ENCODE results near the gene LTF. TPM values are rescaled to one million over a fixed set of nuclear protein-coding genes. Genes with fewer than 3 reads are reported as not detected.
"Not testable (repeated sequence)": the region's sequence is repeated elsewhere in the genome, so short reads cannot be mapped to it uniquely, and the experiment has no call there.

Gene LTF
- total and polyA plus RNA-seq, 5 donors: 0.71 to 5.5 (median 2.1) TPM

DNA sequence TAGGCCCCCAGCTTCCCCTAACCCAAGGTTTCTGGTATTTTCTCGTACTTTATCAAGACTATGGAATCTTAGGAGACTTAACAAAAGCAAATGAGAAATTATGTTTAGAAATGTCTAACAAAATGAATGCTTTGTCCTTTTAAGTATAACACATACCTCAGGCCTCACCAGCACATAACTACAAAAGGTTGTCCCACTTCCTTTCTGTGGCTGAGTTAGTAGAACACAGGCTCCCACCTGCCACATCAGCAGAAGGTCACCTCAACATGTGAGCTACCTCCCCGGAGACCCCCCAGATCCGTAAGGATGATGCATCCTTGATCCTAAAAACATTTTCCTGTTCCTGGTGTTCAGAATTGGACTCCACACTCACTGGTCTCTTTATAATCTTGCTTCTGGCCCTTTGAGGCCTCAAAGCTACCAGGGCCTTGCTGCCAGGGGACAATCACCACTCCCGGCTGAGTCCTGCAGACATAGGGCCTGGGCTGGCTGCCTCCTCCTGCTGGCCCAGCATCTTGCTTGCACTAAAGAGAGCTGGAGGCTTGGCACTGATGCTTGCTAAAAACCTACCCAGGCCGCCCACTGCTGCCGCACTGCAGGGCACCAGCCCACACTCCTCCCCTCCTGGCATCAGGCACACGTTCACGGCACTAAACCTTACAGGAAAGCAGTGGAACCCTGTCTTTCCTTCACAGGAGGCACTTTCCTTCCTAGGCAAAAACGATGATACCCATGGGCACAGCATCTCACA, 54.8 kb downstream of the LTF start:
- H3K4me3 ChIP-seq (ENCODE audit: low read length): no peak overlapping the region
- H3K4me1 ChIP-seq (ENCODE audit: control insufficient read depth, insufficient read depth, low read length): peaks cover 17% of the 10 kb centered on the region
- H3K9me3 ChIP-seq (ENCODE audit: control insufficient read depth, low read length): no peaks in the 10 kb centered on the region
- intact Hi-C loops (cut with DNase I): no loop called here
- DNase-seq: no peak
- no peak overlapping the region for H3K27ac ChIP-seq (ENCODE audit: low read length)
- no peaks in the 10 kb centered on the region for H3K27me3 ChIP-seq (ENCODE audit: control insufficient read depth, insufficient read depth)
- no peak for ATAC-seq
- 82% methylated on average over 9 of the region's 9 CpGs for WGBS

DNA sequence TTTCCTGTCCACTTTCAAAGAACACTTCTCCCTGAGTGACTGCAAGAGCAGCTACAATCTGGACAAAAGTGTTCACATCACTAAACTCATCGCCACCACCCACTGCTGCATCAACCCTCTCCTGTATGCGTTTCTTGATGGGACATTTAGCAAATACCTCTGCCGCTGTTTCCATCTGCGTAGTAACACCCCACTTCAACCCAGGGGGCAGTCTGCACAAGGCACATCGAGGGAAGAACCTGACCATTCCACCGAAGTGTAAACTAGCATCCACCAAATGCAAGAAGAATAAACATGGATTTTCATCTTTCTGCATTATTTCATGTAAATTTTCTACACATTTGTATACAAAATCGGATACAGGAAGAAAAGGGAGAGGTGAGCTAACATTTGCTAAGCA, 55.9 kb downstream of the LTF start:
- Histone ChIP-seq H3K9me3 (ENCODE audit: control insufficient read depth, low read length) (no peaks in the 10 kb centered on the region), H3K4me3 (ENCODE audit: low read length) (no peak overlapping the region), H3K27me3 (ENCODE audit: control insufficient read depth, insufficient read depth) (no peaks in the 10 kb centered on the region), H3K27ac (ENCODE audit: low read length) (no peak overlapping the region), H3K4me1 (ENCODE audit: control insufficient read depth, insufficient read depth, low read length) (peaks cover 15% of the 10 kb centered on the region)
- 87% methylated on average over 7 of the region's 7 CpGs for WGBS
- no peak for ATAC-seq
- DNase-seq: no peak
- intact Hi-C loops (cut with DNase I): no loop called here

DNA sequence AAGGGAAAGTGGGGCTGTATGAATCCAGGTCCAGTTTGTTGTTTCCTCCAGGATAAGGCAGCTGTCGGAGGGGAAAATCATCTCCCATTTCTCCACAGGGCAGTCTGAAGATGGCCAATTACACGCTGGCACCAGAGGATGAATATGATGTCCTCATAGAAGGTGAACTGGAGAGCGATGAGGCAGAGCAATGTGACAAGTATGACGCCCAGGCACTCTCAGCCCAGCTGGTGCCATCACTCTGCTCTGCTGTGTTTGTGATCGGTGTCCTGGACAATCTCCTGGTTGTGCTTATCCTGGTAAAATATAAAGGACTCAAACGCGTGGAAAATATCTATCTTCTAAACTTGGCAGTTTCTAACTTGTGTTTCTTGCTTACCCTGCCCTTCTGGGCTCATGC, 56.7 kb downstream of the LTF start:
- intact Hi-C loops (cut with DNase I): no loop called here
- DNase-seq: peak in 1 of 3 donors; percentile 63
- 41% methylated on average over 7 of the region's 7 CpGs for WGBS
- H3K9me3 ChIP-seq (ENCODE audit: control insufficient read depth, low read length): no peaks in the 10 kb centered on the region
- peak overlapping the region; percentile 55 for H3K27ac ChIP-seq (ENCODE audit: low read length)
- peaks cover 15% of the 10 kb centered on the region for H3K4me1 ChIP-seq (ENCODE audit: control insufficient read depth, insufficient read depth, low read length)
- peak overlapping the region; percentile 42 for H3K4me3 ChIP-seq (ENCODE audit: low read length)
- H3K27me3 ChIP-seq (ENCODE audit: control insufficient read depth, insufficient read depth): no peaks in the 10 kb centered on the region
- ATAC-seq: peak; percentile 41 to 69

DNA sequence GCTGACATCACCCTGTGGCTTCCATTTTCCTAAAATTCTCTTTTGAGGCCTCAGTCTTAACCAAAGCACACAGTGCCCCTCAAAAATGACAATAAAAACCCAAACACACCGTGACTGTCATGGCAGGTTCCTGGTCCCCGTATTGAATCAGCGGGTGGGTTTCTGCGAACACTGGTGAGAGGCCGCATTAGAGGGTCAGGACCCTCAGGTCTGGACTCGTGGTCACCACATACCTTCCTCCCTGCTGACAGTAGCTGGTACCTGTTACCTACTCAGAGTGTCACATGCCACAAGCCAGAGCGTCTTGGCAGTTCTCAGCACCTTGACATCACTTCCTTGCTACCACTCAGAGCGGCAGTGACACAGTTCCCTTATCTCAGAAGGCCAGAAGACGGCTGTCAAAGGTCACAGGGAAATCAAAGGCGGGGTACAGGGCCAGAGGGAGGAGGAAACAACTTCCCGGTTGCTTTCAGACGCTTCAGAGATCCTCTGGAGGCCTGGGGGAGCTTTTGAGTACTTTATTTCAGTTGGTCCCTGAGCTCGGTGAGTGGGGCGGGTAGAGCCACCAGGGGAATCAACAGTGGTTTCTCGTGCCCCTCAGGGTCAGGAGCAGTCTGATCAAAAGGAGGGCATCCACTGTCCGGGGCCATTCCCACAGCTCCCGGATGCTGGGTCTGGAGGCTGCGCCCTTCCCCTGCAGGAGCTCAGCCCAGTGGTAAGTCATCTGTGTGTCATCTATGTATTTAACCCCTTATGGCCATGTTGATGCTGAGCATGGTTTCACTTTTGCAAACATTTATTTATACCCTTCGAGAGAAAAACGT, 57.7 kb downstream of the LTF start, which contains the start of the genes CCR5AS and CCRL2:
Gene CCR5AS, minus strand, starts transcription at position 279 of the 824 bp plus-strand sequence.
Gene CCRL2, plus strand, starts transcription at position 472 of the 824 bp plus-strand sequence. CDS start 821 bp downstream, outside the sequence.
- Histone ChIP-seq H3K4me3 (ENCODE audit: low read length) (peak within 1 kb of the TSS; percentile 42), H3K9me3 (ENCODE audit: control insufficient read depth, low read length) (no peaks in the 10 kb centered on the region), H3K4me1 (ENCODE audit: control insufficient read depth, insufficient read depth, low read length) (peaks cover 11% of the 10 kb centered on the region), H3K27ac (ENCODE audit: low read length) (peak within 1 kb of the TSS; percentile 81), H3K27me3 (ENCODE audit: control insufficient read depth, insufficient read depth) (no peaks in the 10 kb centered on the region)
- ATAC-seq (peak; percentile 86 to 94), DNase-seq (peak; percentile 72 to 79 (median 75))
- 36% methylated on average over 20 of the region's 20 CpGs for WGBS
- intact Hi-C loops (cut with DNase I): no loop called here

DNA sequence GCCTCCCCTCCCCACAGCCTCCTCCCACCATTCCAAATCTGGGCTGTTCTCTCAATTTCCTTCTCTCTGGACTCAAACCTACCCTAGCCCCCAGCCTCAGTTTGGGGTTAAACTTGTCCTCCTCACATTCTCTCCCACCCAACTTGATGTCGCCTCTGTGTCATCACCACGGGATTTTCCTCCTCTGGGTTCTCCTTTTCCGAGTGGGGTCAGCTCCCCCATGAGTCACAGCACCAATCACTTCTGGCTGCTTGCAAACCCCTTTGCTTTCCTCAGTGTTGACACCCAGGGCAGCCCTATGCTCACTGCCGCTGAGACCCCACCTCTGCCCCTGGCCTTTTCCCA, 58.3 kb downstream of the LTF start:
- peak in 1 of 2 donors; percentile 34 for ATAC-seq
- peak overlapping the region; percentile 61 for H3K27ac ChIP-seq (ENCODE audit: low read length)
- peaks cover 11% of the 10 kb centered on the region for H3K4me1 ChIP-seq (ENCODE audit: control insufficient read depth, insufficient read depth, low read length)
- 53% methylated on average over 4 of the region's 4 CpGs for WGBS
- no peaks in the 10 kb centered on the region for H3K27me3 ChIP-seq (ENCODE audit: control insufficient read depth, insufficient read depth)
- DNase-seq: peak in 1 of 3 donors; percentile 30
- intact Hi-C loops (cut with DNase I): no loop called here
- no peak overlapping the region for H3K4me3 ChIP-seq (ENCODE audit: low read length)
- H3K9me3 ChIP-seq (ENCODE audit: control insufficient read depth, low read length): no peaks in the 10 kb centered on the region

DNA sequence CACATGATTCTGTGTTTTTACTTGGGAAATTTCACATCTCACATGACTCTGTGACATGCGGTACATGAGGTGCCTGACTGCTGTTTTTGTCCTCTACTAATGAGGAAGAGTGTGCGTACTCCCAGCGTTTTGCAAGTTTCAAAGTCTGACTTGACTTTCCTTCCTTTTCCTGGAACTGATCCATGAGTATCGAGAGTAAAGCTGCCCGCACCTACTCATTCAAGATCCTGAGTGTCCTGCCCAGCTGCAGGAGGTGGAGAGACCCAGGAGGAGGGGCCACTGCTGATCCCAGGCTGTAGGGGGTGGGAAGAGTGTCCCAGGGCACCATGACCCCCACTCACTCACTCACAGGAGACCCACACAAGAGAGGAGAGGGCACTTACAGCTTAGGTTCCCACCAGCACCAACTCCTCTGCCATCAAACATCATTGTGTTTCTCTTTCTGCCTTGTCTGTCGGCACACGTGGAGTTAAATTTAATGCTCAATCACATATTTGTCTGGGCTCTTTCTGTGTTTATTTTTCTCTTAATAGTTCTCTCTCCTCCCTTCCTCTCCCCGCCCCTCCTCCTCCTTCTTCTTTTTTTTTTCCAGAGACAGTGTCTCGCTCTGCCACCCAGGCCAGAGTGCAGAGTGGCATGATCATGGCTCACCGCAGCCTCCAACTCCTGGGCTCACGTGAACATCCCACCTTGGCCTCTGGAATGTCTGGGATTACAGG, 59.2 kb downstream of the LTF start:
- DNase-seq (peak in 1 of 3 donors; percentile 21), ATAC-seq (peak; percentile 25 to 42)
- H3K27ac ChIP-seq (ENCODE audit: low read length): peak overlapping the region; percentile 81
- H3K4me3 ChIP-seq (ENCODE audit: low read length): no peak overlapping the region
- intact Hi-C loops (cut with DNase I): no loop called here
- peaks cover 11% of the 10 kb centered on the region for H3K4me1 ChIP-seq (ENCODE audit: control insufficient read depth, insufficient read depth, low read length)
- no peaks in the 10 kb centered on the region for H3K27me3 ChIP-seq (ENCODE audit: control insufficient read depth, insufficient read depth)
- 40% methylated on average over 11 of the region's 11 CpGs for WGBS
- H3K9me3 ChIP-seq (ENCODE audit: control insufficient read depth, low read length): no peaks in the 10 kb centered on the region

DNA sequence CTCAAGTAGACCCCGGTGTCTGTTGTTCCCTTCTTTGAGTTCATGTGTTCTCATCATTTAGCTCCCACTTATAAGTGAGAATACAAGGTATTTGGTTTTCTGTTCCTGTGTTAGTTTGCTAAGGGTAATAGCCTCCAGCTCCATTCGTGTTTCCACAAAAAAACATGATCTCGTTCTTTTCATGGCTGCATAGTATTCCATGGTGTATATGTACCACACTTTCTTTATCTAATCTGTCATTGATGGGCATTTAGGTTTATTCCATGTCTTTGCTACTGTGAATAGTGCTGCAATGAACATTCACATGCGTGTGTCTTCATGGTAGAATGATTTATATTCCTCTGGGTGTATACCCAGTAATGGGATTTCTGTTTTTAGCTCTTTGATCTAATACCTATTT, 61.8 kb downstream of the LTF start:
- intact Hi-C loops (cut with DNase I); H3K4me3 ChIP-seq (ENCODE audit: low read length); H3K4me1 ChIP-seq (ENCODE audit: control insufficient read depth, insufficient read depth, low read length); H3K9me3 ChIP-seq (ENCODE audit: control insufficient read depth, low read length); H3K27ac ChIP-seq (ENCODE audit: low read length); H3K27me3 ChIP-seq (ENCODE audit: control insufficient read depth, insufficient read depth); DNase-seq; ATAC-seq: not testable (repeated sequence)
- WGBS: 96% methylated on average over 4 of the region's 4 CpGs

DNA sequence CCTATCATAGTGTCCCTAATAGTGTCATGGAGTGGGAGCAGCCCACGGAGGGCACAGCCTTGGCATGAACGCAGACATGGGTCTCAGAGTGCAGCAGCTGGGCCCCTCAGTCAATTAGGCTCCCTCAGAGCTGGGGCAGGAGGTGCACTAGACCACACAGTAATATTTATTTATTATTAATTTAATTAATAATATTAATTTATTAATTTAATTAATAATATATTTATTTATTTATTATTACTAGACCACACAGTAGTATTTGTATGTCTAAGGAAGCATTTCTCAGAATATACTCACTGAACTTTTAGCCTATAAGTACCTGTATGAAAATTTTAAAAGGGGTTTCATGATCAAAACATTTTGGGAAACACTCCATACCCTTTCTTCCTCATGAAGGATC, 63.1 kb downstream of the LTF start:
- H3K4me1 ChIP-seq (ENCODE audit: control insufficient read depth, insufficient read depth, low read length): peaks cover 7% of the 10 kb centered on the region
- 91% methylated on average over 2 of the region's 2 CpGs for WGBS
- no peak for DNase-seq
- ATAC-seq: no peak
- intact Hi-C loops (cut with DNase I): no loop called here
- H3K4me3 ChIP-seq (ENCODE audit: low read length): no peak overlapping the region
- no peak overlapping the region for H3K27ac ChIP-seq (ENCODE audit: low read length)
- H3K9me3 ChIP-seq (ENCODE audit: control insufficient read depth, low read length): no peaks in the 10 kb centered on the region
- no peaks in the 10 kb centered on the region for H3K27me3 ChIP-seq (ENCODE audit: control insufficient read depth, insufficient read depth)

DNA sequence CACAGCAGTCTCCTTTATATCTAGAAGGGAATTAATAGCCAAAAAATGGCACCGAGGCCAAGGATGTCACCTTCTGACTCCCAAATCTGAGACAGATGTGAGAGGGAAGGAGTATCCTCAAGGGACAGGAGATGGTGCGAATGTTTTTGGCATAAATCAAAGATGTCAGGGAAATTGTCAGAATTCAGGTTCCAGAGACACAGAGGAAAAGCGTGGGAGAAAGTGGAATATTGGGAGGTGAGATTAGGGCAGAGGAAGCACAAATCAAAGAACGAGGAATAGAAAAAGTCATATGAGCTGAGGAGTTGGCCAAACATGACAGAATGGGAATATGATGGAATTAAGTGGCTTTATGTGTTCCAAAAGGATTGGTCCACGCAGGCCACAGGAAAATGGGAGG, 63.9 kb downstream of the LTF start:
- intact Hi-C loops (cut with DNase I): no loop called here
- DNase-seq (no peak), ATAC-seq (no peak)
- WGBS: 61% methylated on average over 5 of the region's 5 CpGs
- Histone ChIP-seq H3K4me1 (ENCODE audit: control insufficient read depth, insufficient read depth, low read length) (peaks cover 4% of the 10 kb centered on the region), H3K27ac (ENCODE audit: low read length) (no peak overlapping the region), H3K4me3 (ENCODE audit: low read length) (no peak overlapping the region), H3K9me3 (ENCODE audit: control insufficient read depth, low read length) (no peaks in the 10 kb centered on the region), H3K27me3 (ENCODE audit: control insufficient read depth, insufficient read depth) (no peaks in the 10 kb centered on the region)

DNA sequence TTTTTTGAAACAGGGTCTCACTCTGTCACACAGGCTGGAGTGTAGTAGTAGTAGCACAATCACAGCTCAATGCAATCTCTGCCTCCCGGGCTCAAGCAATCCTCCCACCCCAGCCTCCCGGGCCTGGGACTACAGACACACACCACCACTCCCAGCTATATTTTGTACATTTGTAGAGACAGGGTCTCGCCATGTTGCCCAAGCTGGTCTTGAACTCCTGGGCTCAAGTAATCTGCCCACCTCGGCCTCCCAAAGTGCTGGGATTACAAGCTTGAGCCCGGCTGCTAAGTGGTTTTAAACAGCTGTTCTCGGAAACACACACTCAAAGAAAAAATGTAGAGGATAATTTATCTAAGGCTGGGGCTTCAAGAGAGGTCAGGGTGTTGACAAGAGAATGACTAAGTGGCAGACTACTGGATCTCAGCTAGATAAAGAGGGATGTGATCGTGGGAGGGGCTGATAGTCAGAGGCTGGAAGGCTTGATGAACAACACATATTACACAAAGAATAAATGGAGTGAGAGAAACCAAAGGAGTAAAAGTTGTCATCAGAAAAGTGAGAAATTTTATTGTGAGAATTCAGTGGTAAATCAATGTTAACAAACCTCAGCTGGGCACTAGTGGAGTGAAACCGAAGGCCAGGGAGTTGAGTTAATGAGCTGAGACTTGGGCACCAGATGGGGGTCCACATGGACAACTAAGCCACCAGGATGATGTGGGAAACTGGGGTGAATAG, 64.5 kb downstream of the LTF start:
- intact Hi-C loops (cut with DNase I): no loop called here
- 46% methylated on average over 8 of the region's 8 CpGs for WGBS
- no peak for DNase-seq
- no peak overlapping the region for H3K4me3 ChIP-seq (ENCODE audit: low read length)
- peak; percentile 64 to 72 for ATAC-seq
- H3K27me3 ChIP-seq (ENCODE audit: control insufficient read depth, insufficient read depth): no peaks in the 10 kb centered on the region
- no peak overlapping the region for H3K27ac ChIP-seq (ENCODE audit: low read length)
- no peaks in the 10 kb centered on the region for H3K4me1 ChIP-seq (ENCODE audit: control insufficient read depth, insufficient read depth, low read length)
- no peaks in the 10 kb centered on the region for H3K9me3 ChIP-seq (ENCODE audit: control insufficient read depth, low read length)

Measured in right cardiac atrium (tissue), 5 donors.